ENCODE data around the gene KLHDC7B.

Gene KLHDC7B

DNA sequence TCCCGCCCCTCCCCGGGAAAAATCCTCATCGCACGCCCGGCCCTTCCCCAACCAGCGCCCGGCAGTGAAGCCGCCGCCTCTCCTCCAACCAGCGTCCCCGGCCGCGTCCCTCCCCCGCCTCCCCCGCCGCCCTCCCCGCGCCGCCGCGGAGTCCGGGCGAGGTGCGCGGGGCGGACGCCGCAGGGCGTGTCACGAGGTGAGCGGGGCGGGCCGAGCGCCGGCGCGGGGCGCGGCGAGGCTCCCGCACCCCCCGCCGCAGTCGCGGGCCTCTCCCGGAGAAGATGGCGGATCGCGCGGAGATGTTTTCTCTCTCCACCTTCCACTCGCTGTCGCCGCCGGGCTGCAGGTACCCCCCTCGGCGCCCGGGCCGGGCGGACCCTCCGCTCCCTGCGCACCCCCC, 54.8 kb downstream of the KLHDC7B start, which contains the start of gene MAPK8IP2:
Gene MAPK8IP2 (plus strand): TSS at position 256 of the 400 bp plus-strand sequence. CDS start 26 bp downstream, at position 282.
- no peak for DNase-seq
